ENCODE data around the gene EFTUD2. TPM values are rescaled to one million over a fixed set of nuclear protein-coding genes. Genes with fewer than 3 reads are reported as not detected.
"Not testable (repeated sequence)": the region's sequence is repeated elsewhere in the genome, so short reads cannot be mapped to it uniquely, and the experiment has no call there.

EFTUD2 gene
- polyA plus RNA-seq, 1 experiment = 121 TPM

DNA sequence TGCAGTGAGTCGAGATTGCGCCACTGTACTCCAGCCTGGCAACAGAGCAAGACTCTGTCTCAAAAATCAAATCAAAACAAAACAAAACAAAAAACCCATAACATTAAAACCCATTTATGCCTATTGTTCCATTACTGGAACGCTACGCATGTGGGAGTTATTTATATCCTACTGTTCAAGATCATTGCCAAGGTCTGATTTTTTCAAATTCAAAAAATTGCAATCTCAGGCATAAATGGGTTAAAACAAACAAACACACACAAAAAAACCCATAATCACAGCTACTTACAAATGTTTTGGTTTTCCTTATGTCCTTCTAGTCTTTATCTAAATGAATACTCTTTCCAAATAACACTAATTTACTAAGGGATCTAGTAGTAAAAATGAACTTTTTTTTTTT is 87.0 kb downstream of the EFTUD2 start:
- Histone ChIP-seq H3K27me3 (ENCODE audit: control insufficient read depth, insufficient read depth, low read length) (no peaks in the 10 kb centered on the region), H3K4me3 (ENCODE audit: low read depth, low read length) (no peak overlapping the region), H3K36me3 (ENCODE audit: control insufficient read depth, insufficient read depth, low read length) (no peaks in the 10 kb centered on the region; the same call in 1 of the 2 replicates)
- DNase-seq (ENCODE audit: low read depth) = no peak
- POLR2A ChIA-PET = no interaction called here
- TF ChIP-seq, protein P1, sequence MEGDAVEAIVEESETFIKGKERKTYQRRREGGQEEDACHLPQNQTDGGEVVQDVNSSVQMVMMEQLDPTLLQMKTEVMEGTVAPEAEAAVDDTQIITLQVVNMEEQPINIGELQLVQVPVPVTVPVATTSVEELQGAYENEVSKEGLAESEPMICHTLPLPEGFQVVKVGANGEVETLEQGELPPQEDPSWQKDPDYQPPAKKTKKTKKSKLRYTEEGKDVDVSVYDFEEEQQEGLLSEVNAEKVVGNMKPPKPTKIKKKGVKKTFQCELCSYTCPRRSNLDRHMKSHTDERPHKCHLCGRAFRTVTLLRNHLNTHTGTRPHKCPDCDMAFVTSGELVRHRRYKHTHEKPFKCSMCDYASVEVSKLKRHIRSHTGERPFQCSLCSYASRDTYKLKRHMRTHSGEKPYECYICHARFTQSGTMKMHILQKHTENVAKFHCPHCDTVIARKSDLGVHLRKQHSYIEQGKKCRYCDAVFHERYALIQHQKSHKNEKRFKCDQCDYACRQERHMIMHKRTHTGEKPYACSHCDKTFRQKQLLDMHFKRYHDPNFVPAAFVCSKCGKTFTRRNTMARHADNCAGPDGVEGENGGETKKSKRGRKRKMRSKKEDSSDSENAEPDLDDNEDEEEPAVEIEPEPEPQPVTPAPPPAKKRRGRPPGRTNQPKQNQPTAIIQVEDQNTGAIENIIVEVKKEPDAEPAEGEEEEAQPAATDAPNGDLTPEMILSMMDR (IDR thresholded peaks at IDR 0.05; ENCODE audit: insufficient read depth, low read depth, low read length) = no peak
- CTCF ChIA-PET = interaction anchor here (0.7 to 0.8 kb wide), 2 partner anchors 33 to 158 kb away, joined by 5 to 6 read pairs; no protein-coding TSS in a partner anchor

DNA sequence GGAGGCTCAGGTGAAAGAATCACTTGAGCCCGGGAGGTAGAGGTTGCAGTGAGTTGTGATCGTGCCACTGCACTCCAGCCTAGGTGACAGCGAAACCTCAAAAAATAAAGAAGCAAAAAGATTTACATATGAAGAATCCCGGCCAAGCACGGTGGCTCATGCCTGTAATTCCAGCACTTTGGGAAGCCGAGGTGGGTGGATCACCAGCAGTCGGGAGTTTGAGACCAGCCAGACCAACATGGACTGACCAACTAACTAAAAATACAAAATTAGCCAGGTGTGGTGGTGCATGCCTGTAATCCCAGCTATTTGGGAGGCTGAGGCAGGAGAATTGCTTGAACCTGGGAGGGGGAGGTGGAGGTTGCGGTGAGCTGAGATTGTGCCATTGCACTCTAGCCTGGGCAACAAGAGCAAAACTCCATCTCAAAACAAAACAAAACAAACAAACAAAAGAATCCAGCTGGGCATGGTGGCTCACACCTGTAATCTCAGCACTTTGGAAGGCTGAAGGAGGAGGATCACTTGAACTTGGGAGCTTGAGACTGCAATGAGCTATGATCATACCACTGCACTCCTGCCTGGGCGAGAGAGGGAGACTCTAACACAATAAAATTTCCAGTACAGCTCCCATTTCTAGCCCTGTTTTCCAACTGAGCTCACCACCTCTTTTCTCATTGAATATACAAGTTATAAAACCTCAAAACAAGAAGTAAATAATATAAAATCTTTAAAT is 90.4 kb downstream of the EFTUD2 start:
- DNase-seq (ENCODE audit: low read depth); H3K36me3 ChIP-seq (ENCODE audit: control insufficient read depth, insufficient read depth, low read length); POLR2A ChIA-PET; H3K27me3 ChIP-seq (ENCODE audit: control insufficient read depth, insufficient read depth, low read length); H3K4me3 ChIP-seq (ENCODE audit: low read depth, low read length): not testable (repeated sequence)
- CTCF ChIA-PET = interaction anchor here (1.1 kb wide), 1 partner anchor 70 kb away, joined by 3 read pairs; no protein-coding TSS in a partner anchor

- ChIA-PET CTCF (interaction anchor here (1.1 kb wide), 1 partner anchor 70 kb away, joined by 3 read pairs; no protein-coding TSS in a partner anchor), POLR2A (no interaction called here)
- no peak overlapping the region for H3K4me3 ChIP-seq (ENCODE audit: low read depth, low read length)
- H3K27me3 ChIP-seq (ENCODE audit: control insufficient read depth, insufficient read depth, low read length) = no peaks in the 10 kb centered on the region
- peaks cover 7% of the 10 kb centered on the region for H3K36me3 ChIP-seq (ENCODE audit: control insufficient read depth, insufficient read depth, low read length)
- DNase-seq (ENCODE audit: low read depth) = no peak
- TF ChIP-seq, protein P1 (IDR thresholded peaks at IDR 0.05; ENCODE audit: insufficient read depth, low read depth, low read length) = no peak
These were observed 91.1 kb downstream of the EFTUD2 start for GRCh38 chr17:44808156-44808555.

DNA sequence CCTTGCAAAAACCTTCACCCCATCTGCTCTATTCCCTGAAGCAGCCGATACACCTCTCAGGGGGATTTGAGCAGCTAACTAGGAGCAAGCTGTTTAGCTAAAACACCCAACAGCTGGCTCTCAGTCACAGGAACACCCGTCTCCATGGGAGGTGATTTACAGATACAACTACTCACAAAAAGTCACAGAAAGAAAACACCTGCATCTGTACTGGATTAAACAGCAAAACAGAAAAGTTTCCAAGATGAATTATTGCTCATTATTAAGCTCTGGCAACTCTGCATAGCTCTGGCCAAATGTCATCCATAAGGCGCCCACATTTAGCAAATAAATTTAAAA is 91.5 kb downstream of the EFTUD2 start:
- CTCF ChIA-PET = interaction anchor here (1.1 kb wide), 2 partner anchors 28 to 71 kb away, joined by 3 read pairs; no protein-coding TSS in a partner anchor
- DNase-seq (ENCODE audit: low read depth) = no peak
- no peaks in the 10 kb centered on the region for H3K27me3 ChIP-seq (ENCODE audit: control insufficient read depth, insufficient read depth, low read length)
- no peak overlapping the region for H3K4me3 ChIP-seq (ENCODE audit: low read depth, low read length)
- H3K36me3 ChIP-seq (ENCODE audit: control insufficient read depth, insufficient read depth, low read length) = peaks cover 7% of the 10 kb centered on the region
- POLR2A ChIA-PET = no interaction called here
- TF ChIP-seq, protein P1 (IDR thresholded peaks at IDR 0.05; ENCODE audit: insufficient read depth, low read depth, low read length) = no peak

GRCh38 chr17:44807093-44807816 is 92.0 kb downstream of the EFTUD2 start:
- Histone ChIP-seq H3K4me3 (ENCODE audit: low read depth, low read length) (no peak overlapping the region), H3K36me3 (ENCODE audit: control insufficient read depth, insufficient read depth, low read length) (peaks cover 7% of the 10 kb centered on the region), H3K27me3 (ENCODE audit: control insufficient read depth, insufficient read depth, low read length) (no peaks in the 10 kb centered on the region)
- TF ChIP-seq, protein P1 (IDR thresholded peaks at IDR 0.05; ENCODE audit: insufficient read depth, low read depth, low read length) = no peak
- ChIA-PET CTCF (interaction anchor here (1.1 kb wide), 1 partner anchor 28 kb away, joined by 3 read pairs; no protein-coding TSS in a partner anchor), POLR2A (no interaction called here)
- no peak for DNase-seq (ENCODE audit: low read depth)

Measured in BJ (cell line).